Measurements from ENCODE around the gene TEX48. TPM values are rescaled to one million over a fixed set of nuclear protein-coding genes. Genes with fewer than 3 reads are reported as not detected.

Gene TEX48, protein sequence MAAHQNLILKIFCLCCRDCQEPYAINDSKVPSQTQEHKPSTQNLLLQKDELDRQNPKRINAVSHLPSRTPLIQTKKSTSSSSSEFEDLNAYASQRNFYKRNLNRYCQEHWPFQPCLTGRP
- total RNA-seq = not detected in 2 replicates

DNA sequence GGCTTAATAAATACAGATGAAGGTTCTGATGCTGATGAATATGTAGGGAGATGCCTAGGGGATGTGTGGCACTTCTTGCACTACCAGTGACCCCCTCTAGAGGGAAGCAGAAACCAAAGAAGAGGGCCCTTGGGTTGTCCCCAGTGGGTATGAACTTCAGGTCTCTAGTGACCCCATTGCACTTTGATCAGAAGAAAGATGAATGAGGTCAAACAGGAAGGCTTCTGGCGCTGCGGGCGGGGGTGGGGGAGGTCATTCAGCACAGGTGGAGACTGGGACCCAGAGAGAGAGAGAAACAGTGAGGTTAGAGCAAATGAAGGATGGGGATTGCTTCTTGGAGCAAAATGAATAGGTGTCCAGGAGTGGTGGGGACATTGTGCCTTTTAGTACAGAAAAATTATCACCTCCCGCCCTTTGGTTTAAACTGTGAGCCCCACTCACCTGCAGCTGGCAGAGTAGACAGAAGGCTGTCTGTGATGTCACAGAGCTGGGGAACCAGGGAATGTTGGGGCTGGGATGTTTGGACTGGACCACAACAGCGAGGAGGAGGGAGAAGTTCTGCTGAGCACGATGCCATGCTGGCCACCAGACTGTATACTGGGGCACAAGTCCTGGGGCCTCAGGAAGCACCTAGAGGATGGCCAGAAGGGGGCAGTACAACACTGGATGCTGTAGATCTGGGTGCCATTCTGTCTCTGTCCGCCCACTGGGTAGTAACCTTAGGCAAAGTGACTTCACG is at the start of gene TEX48:
TSS of gene TEX48 (minus strand) at position 599 of the 739 bp plus-strand sequence. CDS start 10,469 bp downstream, outside the sequence.

DNA sequence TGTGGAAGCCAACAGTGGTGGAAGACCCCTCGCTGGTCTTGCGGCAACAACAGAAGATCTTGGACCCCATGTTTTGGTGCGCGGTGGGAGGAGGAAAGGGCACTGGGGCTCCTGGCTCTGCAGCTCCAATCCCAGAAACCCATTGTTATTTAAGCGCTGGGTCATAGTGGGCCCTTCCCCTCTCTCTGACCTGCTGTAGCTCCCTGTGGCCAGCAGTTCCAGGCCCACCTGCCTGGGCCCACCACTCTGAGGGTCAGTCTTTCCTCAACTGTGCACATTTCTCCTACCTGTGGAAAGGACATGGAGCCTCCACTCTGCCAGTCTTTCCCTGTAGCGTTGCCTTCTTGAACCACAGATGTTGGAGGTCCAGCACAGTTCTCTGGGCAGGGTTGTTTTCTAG is 24.3 kb downstream of the TEX48 start, which contains the start of gene TEX53:
TSS of gene TEX53 (minus strand) at position 101 of the 400 bp plus-strand sequence. CDS start at position 70, 31 bp downstream.

Other genes with a start within 250 kb of the TEX48 start
- 2.8 and 4.2 TPM in 2 replicates for gene WHRN, start 176.7 kb downstream of the TEX48 start, total RNA-seq
- 84.4 and 104 TPM in 2 replicates for gene ATP6V1G1, start 94.4 kb downstream of the TEX48 start, total RNA-seq
- 7.6 and 9.4 TPM in 2 replicates for gene TMEM268, start 70.9 kb downstream of the TEX48 start, total RNA-seq
- gene TEX53, start 24.4 kb downstream of the TEX48 start, total RNA-seq = not detected in 2 replicates
- 5.9 and 7.7 TPM in 2 replicates for gene TNFSF15, start 123.8 kb upstream of the TEX48 start, total RNA-seq
- gene TNFSF8, start 248.4 kb upstream of the TEX48 start, total RNA-seq = not detected in 2 replicates

Measured in articular chondrocyte of knee joint (primary cell).